RWPE2 (cell line): ENCODE measurements around the gene RANGAP1.
"Not testable (repeated sequence)": the region's sequence is repeated elsewhere in the genome, so short reads cannot be mapped to it uniquely, and the experiment has no call there.

Experiments
- ATAC-seq: fragments of 200-7000 bp; cut with Tn5 transposase; 3 replicates; pipeline ENCODE4 v1.9.1; 2021; ENCODE audit warnings: low read depth
- DNase-seq: peaks from one replicate; pipeline ENCODE4 v3.0.0-alpha.2; 2020; ENCODE audit warnings: low spot score
- H3K27ac ChIP-seq: fragments of 450-650 bp; 2 replicates; pipeline ENCODE4 v1.5.1; 2017; ENCODE audit warnings: mild to moderate bottlenecking; ENCODE audit not compliant: poor library complexity, severe bottlenecking
- H3K27me3 ChIP-seq: fragments of 250-450 bp; sonication (Bioruptor Pico); 2 replicates; pipeline ENCODE4 v1.5.1; 2021; ENCODE audit warnings: mild to moderate bottlenecking, moderate library complexity; ENCODE audit not compliant: insufficient read depth, poor library complexity, severe bottlenecking
- H3K36me3 ChIP-seq: fragments of 250-450 bp; sonication (Bioruptor Pico); 2 replicates; pipeline ENCODE4 v1.5.1; 2020; ENCODE audit warnings: low read depth, mild to moderate bottlenecking, moderate library complexity
- H3K4me1 ChIP-seq: fragments of 250-450 bp; sonication (Bioruptor Pico); 2 replicates; pipeline ENCODE4 v1.5.1; 2021; ENCODE audit warnings: mild to moderate bottlenecking, moderate library complexity; ENCODE audit not compliant: insufficient read depth, poor library complexity, severe bottlenecking
- H3K4me3 ChIP-seq: fragments of 250-450 bp; sonication (Bioruptor Pico); 2 replicates; pipeline ENCODE4 v1.5.1; 2021; ENCODE audit warnings: mild to moderate bottlenecking, moderate library complexity; ENCODE audit not compliant: severe bottlenecking
- H3K9me3 ChIP-seq: fragments of 250-450 bp; sonication (Bioruptor Pico); 2 replicates; pipeline ENCODE4 v1.5.1; 2021; ENCODE audit warnings: mild to moderate bottlenecking, moderate library complexity; ENCODE audit not compliant: severe bottlenecking
- CTCF ChIP-seq: fragments of 450-650 bp; IDR thresholded peaks from one replicate; pipeline ENCODE4 v1.5.1; 2017; ENCODE audit warnings: mild to moderate bottlenecking, moderate library complexity; ENCODE audit not compliant: poor library complexity, severe bottlenecking

RANGAP1 gene

GRCh38 chr22:41262250-41262765 lies 23.7 kb downstream of the RANGAP1 start:
- no peak for DNase-seq
- ATAC-seq: no peak
- TF ChIP-seq CTCF: no peak
- Histone ChIP-seq H3K27ac (no peak overlapping the region), H3K27me3 (no peaks in the 10 kb centered on the region), H3K36me3 (peaks cover 94% of the 10 kb centered on the region), H3K4me1 (no peaks in the 10 kb centered on the region), H3K9me3 (no peaks in the 10 kb centered on the region), H3K4me3 (no peak overlapping the region)

GRCh38 chr22:41261541-41262249 lies 24.3 kb downstream of the RANGAP1 start:
- Histone ChIP-seq H3K36me3 (peaks cover 95% of the 10 kb centered on the region), H3K9me3 (no peaks in the 10 kb centered on the region), H3K27ac (no peak overlapping the region), H3K27me3 (no peaks in the 10 kb centered on the region), H3K4me1 (no peaks in the 10 kb centered on the region), H3K4me3 (no peak overlapping the region)
- ATAC-seq (no peak), DNase-seq (no peak)
- TF ChIP-seq CTCF: no peak

- H3K36me3 ChIP-seq: peaks cover 99% of the 10 kb centered on the region
- no peaks in the 10 kb centered on the region for H3K4me1 ChIP-seq
- TF ChIP-seq CTCF: no peak
- ATAC-seq: no peak
- H3K9me3 ChIP-seq: no peaks in the 10 kb centered on the region
- no peak overlapping the region for H3K4me3 ChIP-seq
- no peak overlapping the region for H3K27ac ChIP-seq
- H3K27me3 ChIP-seq: no peaks in the 10 kb centered on the region
- no peak for DNase-seq
These were observed 25.1 kb downstream of the RANGAP1 start for GRCh38 chr22:41260871-41261270.

GRCh38 chr22:41259756-41260155 lies 26.2 kb downstream of the RANGAP1 start:
- not testable (repeated sequence) for H3K4me3 ChIP-seq, H3K27me3 ChIP-seq, H3K9me3 ChIP-seq, H3K27ac ChIP-seq, DNase-seq, ATAC-seq, H3K4me1 ChIP-seq
- peaks cover 97% of the 10 kb centered on the region for H3K36me3 ChIP-seq

- H3K36me3 ChIP-seq: peaks cover 97% of the 10 kb centered on the region
- DNase-seq (no peak), ATAC-seq (no peak)
- no peaks in the 10 kb centered on the region for H3K9me3 ChIP-seq
- no peaks in the 10 kb centered on the region for H3K4me1 ChIP-seq
- no peak overlapping the region for H3K27ac ChIP-seq
- no peak for TF ChIP-seq CTCF
- no peak overlapping the region for H3K4me3 ChIP-seq
- H3K27me3 ChIP-seq: no peaks in the 10 kb centered on the region
These were observed 28.3 kb downstream of the RANGAP1 start for GRCh38 chr22:41257696-41258095.
